H1 (cell line): ENCODE results near the gene C2CD5. TPM values are rescaled to one million over a fixed set of nuclear protein-coding genes. Genes with fewer than 3 reads are reported as not detected.

Experiments
- CTCF ChIA-PET: fragments of 300-600 bp; sonication (Branson Sonifier 250); formaldehyde crosslinking; loops from one replicate; lab custom pipeline; 2021; ENCODE audit not compliant: partially characterized antibody; lab: Charles Lee
- POLR2A ChIA-PET: fragments of 300-600 bp; sonication (Branson Sonifier 250); formaldehyde crosslinking; loops from one replicate; lab custom pipeline; 2021; ENCODE audit warnings: inconsistent platforms; ENCODE audit not compliant: partially characterized antibody; lab: Charles Lee
- DNase-seq, 2 experiments: peaks; one replicate each; pipeline versions ENCODE4 v3.0.0 to v3.0.0-alpha.2; 2010 to 2022; ENCODE audit warnings: low spot score in 2 of 2, low read depth in 1 of 2, mixed read lengths in 1 of 2
- FAIRE-seq: peaks from 2 replicates; lab custom pipeline; 2011; peaks lifted over from hg19 to GRCh38; lab: Jason Lieb, UNC
- H2AFZ ChIP-seq: 2 replicates; pipeline ENCODE4 v1.8.1; 2012; ENCODE audit warnings: low read length, inconsistent platforms
- H2AK5ac ChIP-seq: 2 replicates; pipeline ENCODE4 v1.6.1; 2013; ENCODE audit warnings: low read depth, low read length
- H2BK120ac ChIP-seq: replicated peaks from 2 replicates; pipeline ENCODE3; 2013; ENCODE audit warnings: low read depth, low read length, inconsistent platforms
- H2BK12ac ChIP-seq: 2 replicates; pipeline ENCODE4 v1.6.1; 2013; ENCODE audit warnings: low read depth, low read length
- H2BK15ac ChIP-seq: 2 replicates; pipeline ENCODE4 v1.6.1; 2013; ENCODE audit warnings: low read length
- H2BK20ac ChIP-seq: 2 replicates; pipeline ENCODE4 v1.6.1; 2013; ENCODE audit warnings: low read length
- H2BK5ac ChIP-seq: 2 replicates; pipeline ENCODE4 v1.6.1; 2013; ENCODE audit warnings: low read depth, low read length
- H3K14ac ChIP-seq: 2 replicates; pipeline ENCODE4 v1.6.1; 2013; ENCODE audit warnings: inconsistent platforms; ENCODE audit not compliant: insufficient read length
- H3K18ac ChIP-seq: 2 replicates; pipeline ENCODE4 v1.6.1; 2013; ENCODE audit warnings: low read length; ENCODE audit errors: extremely low read depth
- H3K23ac ChIP-seq: 2 replicates; pipeline ENCODE4 v1.6.1; 2013; ENCODE audit warnings: inconsistent platforms; ENCODE audit not compliant: insufficient read length
- H3K23me2 ChIP-seq: 2 replicates; pipeline ENCODE4 v1.6.1; 2013; ENCODE audit warnings: low read depth, low read length
- H3K27ac ChIP-seq: 2 replicates; pipeline ENCODE4 v1.6.1; 2011; ENCODE audit warnings: low read depth, low read length, inconsistent platforms
- H3K27me3 ChIP-seq, 4 experiments: replicated peaks in 1 of 4; 1 replicate in 1 of 4; 2 replicates in 3 of 4; pipeline versions ENCODE4 v1.6.1 to v1.8.1; 2011 to 2013; ENCODE audit warnings: low read length in 3 of 4, mild to moderate bottlenecking in 3 of 4, inconsistent platforms in 2 of 4, mixed read lengths in 2 of 4, moderate library complexity in 1 of 4; ENCODE audit not compliant: control insufficient read depth in 3 of 4, insufficient read depth in 3 of 4; ENCODE audit errors: extremely low read depth in 1 of 4
- H3K36me3 ChIP-seq, 4 experiments: 2 replicates each; pipeline versions ENCODE4 v1.6.1 to v1.8.1; 2011 to 2013; ENCODE audit warnings: mild to moderate bottlenecking in 4 of 4, low read length in 3 of 4, moderate library complexity in 2 of 4, control low read depth in 1 of 4, inconsistent platforms in 1 of 4; ENCODE audit not compliant: insufficient read depth in 4 of 4, control insufficient read depth in 2 of 4
- H3K4ac ChIP-seq: replicated peaks from 2 replicates; pipeline ENCODE3; 2013; ENCODE audit warnings: low read length, low read depth, mixed read lengths, inconsistent platforms; ENCODE audit not compliant: insufficient read length
- H3K4me1 ChIP-seq, 4 experiments: replicated peaks in 1 of 4; 1 replicate in 1 of 4; 2 replicates in 3 of 4; pipeline versions ENCODE4 v1.6.1 to v1.8.1; 2011 to 2013; ENCODE audit warnings: low read length in 3 of 4, inconsistent platforms in 2 of 4, mixed read lengths in 1 of 4; ENCODE audit not compliant: insufficient read depth in 4 of 4, control insufficient read depth in 3 of 4
- H3K4me2 ChIP-seq, 2 experiments: 2 replicates each; pipeline versions ENCODE4 v1.6.1 to v1.8.1; 2011 to 2013; ENCODE audit warnings: low read depth in 2 of 2, low read length in 2 of 2, control low read depth in 1 of 2, inconsistent platforms in 1 of 2, mild to moderate bottlenecking in 1 of 2; ENCODE audit not compliant: insufficient read depth in 1 of 2
- H3K4me3 ChIP-seq, 4 experiments: fragments of 200-600, 300-600 bp in 1 of 4; sonication (generic), shearing (Covaris generic), sonication (Bioruptor Twin) in 1 of 4; 2 replicates each; pipeline versions ENCODE4 v1.5.1 to v1.8.1; 2011 to 2016; ENCODE audit warnings: low read length in 4 of 4, low read depth in 3 of 4, control low read depth in 2 of 4, inconsistent platforms in 2 of 4, mild to moderate bottlenecking in 2 of 4, mixed read lengths in 1 of 4, moderate library complexity in 1 of 4; ENCODE audit not compliant: insufficient read depth in 2 of 4; ENCODE audit errors: extremely low read depth in 1 of 4
- H3K56ac ChIP-seq: replicated peaks from 2 replicates; pipeline ENCODE3; 2013; ENCODE audit warnings: low read depth, mild to moderate bottlenecking, mixed read lengths, low read length, inconsistent platforms; ENCODE audit not compliant: insufficient read length
- H3K79me1 ChIP-seq: 2 replicates; pipeline ENCODE4 v1.6.1; 2013; ENCODE audit warnings: low read depth, low read length, control low read depth
- H3K79me2 ChIP-seq, 2 experiments: 2 replicates each; pipeline versions ENCODE4 v1.6.1 to v1.8.1; 2012 to 2013; ENCODE audit warnings: low read length in 2 of 2, mild to moderate bottlenecking in 2 of 2, inconsistent platforms in 1 of 2; ENCODE audit not compliant: insufficient read depth in 2 of 2, control insufficient read depth in 1 of 2
- H3K9ac ChIP-seq, 4 experiments: replicated peaks in 1 of 4; 1 replicate in 1 of 4; 2 replicates in 3 of 4; pipeline versions ENCODE4 v1.6.1 to v1.8.1; 2011 to 2013; ENCODE audit warnings: low read depth in 3 of 4, low read length in 3 of 4, control low read depth in 2 of 4, mild to moderate bottlenecking in 2 of 4, moderate library complexity in 2 of 4, inconsistent platforms in 1 of 4; ENCODE audit errors: extremely low read depth in 1 of 4
- H3K9me3 ChIP-seq, 2 experiments: 2 replicates each; pipeline versions ENCODE4 v1.6.1 to v1.8.1; 2012 to 2013; ENCODE audit warnings: mild to moderate bottlenecking in 2 of 2, moderate library complexity in 2 of 2, control low read depth in 1 of 2, inconsistent platforms in 1 of 2, low read depth in 1 of 2, low read length in 1 of 2, mixed read lengths in 1 of 2; ENCODE audit not compliant: insufficient read depth in 2 of 2
- H4K20me1 ChIP-seq, 2 experiments: replicated peaks in 1 of 2; 2 replicates each; pipeline versions ENCODE3 to v1.8.1; 2011 to 2013; ENCODE audit warnings: inconsistent platforms in 2 of 2, low read length in 2 of 2, mild to moderate bottlenecking in 1 of 2; ENCODE audit not compliant: insufficient read depth in 2 of 2, control insufficient read depth in 1 of 2
- H4K5ac ChIP-seq: 2 replicates; pipeline ENCODE4 v1.6.1; 2013; ENCODE audit warnings: low read length, low read depth, mixed read lengths, inconsistent platforms; ENCODE audit not compliant: insufficient read length
- H4K8ac ChIP-seq: 2 replicates; pipeline ENCODE4 v1.8.0; 2013; ENCODE audit warnings: mild to moderate bottlenecking, moderate library complexity, low read length, inconsistent platforms; ENCODE audit not compliant: insufficient read depth; ENCODE audit errors: extremely low read depth
- H4K91ac ChIP-seq: replicated peaks from 2 replicates; pipeline ENCODE3; 2013; ENCODE audit warnings: low read length, mixed read lengths, inconsistent platforms; ENCODE audit not compliant: insufficient read length
- BACH1 ChIP-seq: IDR thresholded peaks from 2 replicates; pipeline ENCODE4 v1.6.1; 2012; ENCODE audit warnings: low read length, improper control_type of control experiment
- CREB1 ChIP-seq: IDR thresholded peaks from 2 replicates; pipeline ENCODE4 v1.6.1; 2012; ENCODE audit warnings: inconsistent platforms
- GABPA ChIP-seq: IDR thresholded peaks from 2 replicates; pipeline ENCODE4 v1.6.1; 2011; ENCODE audit warnings: mild to moderate bottlenecking, low read length, moderate library complexity, borderline replicate concordance; ENCODE audit not compliant: insufficient read depth
- GTF2F1 ChIP-seq: IDR thresholded peaks from 2 replicates; pipeline ENCODE4 v1.6.1; 2012; ENCODE audit warnings: low read depth, low read length, improper control_type of control experiment, borderline replicate concordance
- HDAC2 ChIP-seq, 2 experiments: fragments of 300-600 bp in 1 of 2; sonication (generic) in 1 of 2; IDR thresholded peaks; 2 replicates each; pipeline ENCODE4 v1.6.1; 2011 to 2012; ENCODE audit warnings: low read depth in 2 of 2, low read length in 2 of 2, mild to moderate bottlenecking in 2 of 2, moderate library complexity in 2 of 2, borderline replicate concordance in 1 of 2, inconsistent platforms in 1 of 2
- HDAC6 ChIP-seq: IDR thresholded peaks from one replicate; pipeline ENCODE4 v1.7.1; 2012; ENCODE audit warnings: low read depth, mild to moderate bottlenecking, inconsistent platforms, low read length, moderate library complexity
- JUN ChIP-seq: IDR thresholded peaks from 2 replicates; pipeline ENCODE4 v1.6.1; 2011; ENCODE audit warnings: low read depth, mild to moderate bottlenecking, improper control_type of control experiment, low read length
- SIN3A ChIP-seq, 2 experiments: IDR thresholded peaks in 1 of 2; conservative IDR thresholded peaks in 1 of 2; 2 replicates each; pipeline ENCODE4 v1.6.1; 2011 to 2012; ENCODE audit warnings: low read length in 2 of 2, improper control_type of control experiment in 1 of 2, low read depth in 1 of 2, mild to moderate bottlenecking in 1 of 2
- SP1 ChIP-seq: IDR thresholded peaks from 2 replicates; pipeline ENCODE4 v1.6.1; 2011; ENCODE audit warnings: low read depth, low read length
- SUZ12 ChIP-seq: fragments of 200-600 bp; sonication (generic); IDR thresholded peaks from 2 replicates; pipeline ENCODE4 v1.6.1; 2012; ENCODE audit warnings: mild to moderate bottlenecking, inconsistent platforms, low read length, moderate library complexity, mixed read lengths
- TBP ChIP-seq: IDR thresholded peaks from 2 replicates; pipeline ENCODE4 v1.6.1; 2011; ENCODE audit warnings: low read depth, low read length, improper control_type of control experiment
- YY1 ChIP-seq: IDR thresholded peaks from 2 replicates; pipeline ENCODE4 v1.6.1; 2011; ENCODE audit warnings: low read depth, mild to moderate bottlenecking, low read length
- WGBS, 2 experiments: shearing (Covaris generic) in 1 of 2; methylation state at CpG; one replicate each; pipeline versions ENCODE4 v1.1.6 to v1.1.7; 2013 to 2015; ENCODE audit warnings: low lambda C conversion rate in 2 of 2, mixed read lengths in 2 of 2, inconsistent platforms in 1 of 2, low coverage in 1 of 2, missing lambda C conversion rate in 1 of 2; ENCODE audit not compliant: insufficient replicate concordance in 2 of 2, insufficient coverage in 1 of 2, insufficient read length in 1 of 2; ENCODE audit errors: extremely low coverage in 1 of 2, missing lambda C conversion rate in 1 of 2; 5-methylcytosine and 5-hydroxymethylcytosine counted together
- polyA plus RNA-seq, 7 experiments: library from polyadenylated mRNA; depleted of rRNA in 3 of 7; stranded (reverse) in 5 of 7; unstranded in 2 of 7; fragments of >200 nt in 5 of 7; fragments of 200-250 nt in 2 of 7; gene quantifications; 1 replicate in 5 of 7; 2 replicates in 1 of 7; 4 replicates in 1 of 7; pipeline versions ENCODE4 v1.2.1 to v1.2.3, GENCODE V29; 2011 to 2013; ENCODE audit warnings: missing spikeins in 2 of 7, mixed read lengths in 2 of 7
- total RNA-seq: library from RNA; stranded (reverse); fragmentation: NEBNext Ultra II Directional; extraction: Animal tissue kit (Norgen Biotek cat#: 25700); gene quantifications from 2 replicates; pipeline ENCODE4 v1.2.1, GENCODE V29; 2021
- TF ChIP-seq, protein P1 (sequence below): IDR thresholded peaks from 2 replicates; pipeline ENCODE4 v1.6.1; 2012; ENCODE audit warnings: low read length, inconsistent platforms

The C2CD5 gene
- total and polyA plus RNA-seq, 2 of the 8 experiments (the other 6 are each of a cell fraction or from before 2014, with no cell fraction given): 21.9 to 45.9 TPM

DNA sequence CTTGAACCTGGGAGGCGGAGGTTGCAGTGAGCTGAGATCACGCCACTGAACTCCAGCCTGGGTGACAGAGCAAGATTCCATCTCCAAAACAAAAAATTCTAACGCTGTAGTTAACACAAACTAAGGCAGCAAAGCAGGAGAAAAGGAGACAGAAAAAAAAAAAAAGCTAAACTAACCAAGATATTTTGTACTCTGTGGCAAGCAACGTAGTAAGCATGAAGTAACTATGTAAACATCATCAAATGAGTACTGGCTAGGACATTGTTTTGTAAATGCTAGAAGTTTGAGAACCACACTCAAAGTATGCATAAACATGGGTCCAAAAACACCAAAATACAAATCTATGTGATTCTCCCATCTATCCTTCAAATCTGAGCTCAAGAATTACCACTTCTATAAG, 44.2 kb downstream of the C2CD5 start:
- Histone ChIP-seq H2BK12ac (no peak overlapping the region), H2BK20ac (no peak overlapping the region), H3K4me3 (no peak overlapping the region), H3K18ac (no peak overlapping the region), H3K4ac (no peak overlapping the region), H3K36me3 (peaks cover 0 to 3% (median 0%) of the 10 kb centered on the region in 4 experiments; a peak in 2 of 8 replicates), H4K8ac (no peak overlapping the region), H3K9ac (no peak overlapping the region), H2BK120ac (no peak overlapping the region), H3K14ac (no peak overlapping the region), H2BK15ac (no peak overlapping the region), H4K20me1 (no peaks in the 10 kb centered on the region), H3K23me2 (peaks cover 1% of the 10 kb centered on the region; the same call in 1 of the 2 replicates), H3K27me3 (no peaks in the 10 kb centered on the region), H3K79me2 (no peaks in the 10 kb centered on the region), H3K4me1 (peaks cover 0 to 3% (median 1%) of the 10 kb centered on the region in 4 experiments; a peak in 3 of 7 replicates), H2AK5ac (no peak overlapping the region), H3K27ac (no peak overlapping the region), H4K5ac (no peak overlapping the region), H3K56ac (no peak overlapping the region), H4K91ac (no peak overlapping the region), H3K4me2 (no peak overlapping the region), H3K23ac (no peak overlapping the region), H2AFZ (no peak overlapping the region), H3K79me1 (no peaks in the 10 kb centered on the region), H3K9me3 (no peaks in the 10 kb centered on the region), H2BK5ac (no peak overlapping the region)
- FAIRE-seq (no peak), DNase-seq (no peak)
- TF ChIP-seq HDAC6: no peak
- no peak for TF ChIP-seq SUZ12
- TF ChIP-seq GTF2F1: no peak
- no peak for TF ChIP-seq TBP
- TF ChIP-seq YY1: no peak
- TF ChIP-seq HDAC2 (IDR thresholded peaks at IDR 0.05; ENCODE audit: borderline replicate concordance in 1 of 2, low read depth in 2 of 2, low read length in 2 of 2): no peak
- no peak for TF ChIP-seq GABPA
- TF ChIP-seq JUN: no peak
- no peak for TF ChIP-seq SIN3A (conservative IDR thresholded peaks at IDR 0.05 in 1 of 2, IDR thresholded peaks at IDR 0.05 in 1 of 2; ENCODE audit: low read depth in 1 of 2, low read length in 2 of 2)
- TF ChIP-seq SP1: no peak
- TF ChIP-seq BACH1: no peak
- no peak for TF ChIP-seq CREB1
- TF ChIP-seq, protein P1, sequence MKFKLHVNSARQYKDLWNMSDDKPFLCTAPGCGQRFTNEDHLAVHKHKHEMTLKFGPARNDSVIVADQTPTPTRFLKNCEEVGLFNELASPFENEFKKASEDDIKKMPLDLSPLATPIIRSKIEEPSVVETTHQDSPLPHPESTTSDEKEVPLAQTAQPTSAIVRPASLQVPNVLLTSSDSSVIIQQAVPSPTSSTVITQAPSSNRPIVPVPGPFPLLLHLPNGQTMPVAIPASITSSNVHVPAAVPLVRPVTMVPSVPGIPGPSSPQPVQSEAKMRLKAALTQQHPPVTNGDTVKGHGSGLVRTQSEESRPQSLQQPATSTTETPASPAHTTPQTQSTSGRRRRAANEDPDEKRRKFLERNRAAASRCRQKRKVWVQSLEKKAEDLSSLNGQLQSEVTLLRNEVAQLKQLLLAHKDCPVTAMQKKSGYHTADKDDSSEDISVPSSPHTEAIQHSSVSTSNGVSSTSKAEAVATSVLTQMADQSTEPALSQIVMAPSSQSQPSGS: no peak
- CTCF ChIA-PET: interaction anchor here (0.6 kb wide), 1 partner anchor 890 kb away, joined by 3 read pairs; no protein-coding TSS in a partner anchor
- POLR2A ChIA-PET: no interaction called here
- WGBS, 2 experiments: 72% methylated on average over 4 of the region's 4 CpGs; no CpG with 5 or more reads in 1 of the 2 experiments
